Stimulated activated CD8-positive, alpha-beta memory T cell treated with anti-CD3 and anti-CD28 coated beads, Interleukin-15, amount 100 ng/mL, for 24 hours (primary cell): ENCODE measurements around the gene SIMC1.
"Not testable (repeated sequence)": the region's sequence is repeated elsewhere in the genome, so short reads cannot be mapped to it uniquely, and the experiment has no call there.

Experiments used
- DNase-seq: peaks from one replicate; pipeline ENCODE4 v3.0.0-alpha.2; 2020; ENCODE audit warnings: low read depth

SIMC1 gene

GRCh38 chr5:176237971-176238644, at the start of gene SIMC1:
SIMC1 (plus strand) TSS chr5:176238424; CDS start chr5:176238509, 85 bp downstream.
- DNase-seq, result peak; percentile 33

DNA sequence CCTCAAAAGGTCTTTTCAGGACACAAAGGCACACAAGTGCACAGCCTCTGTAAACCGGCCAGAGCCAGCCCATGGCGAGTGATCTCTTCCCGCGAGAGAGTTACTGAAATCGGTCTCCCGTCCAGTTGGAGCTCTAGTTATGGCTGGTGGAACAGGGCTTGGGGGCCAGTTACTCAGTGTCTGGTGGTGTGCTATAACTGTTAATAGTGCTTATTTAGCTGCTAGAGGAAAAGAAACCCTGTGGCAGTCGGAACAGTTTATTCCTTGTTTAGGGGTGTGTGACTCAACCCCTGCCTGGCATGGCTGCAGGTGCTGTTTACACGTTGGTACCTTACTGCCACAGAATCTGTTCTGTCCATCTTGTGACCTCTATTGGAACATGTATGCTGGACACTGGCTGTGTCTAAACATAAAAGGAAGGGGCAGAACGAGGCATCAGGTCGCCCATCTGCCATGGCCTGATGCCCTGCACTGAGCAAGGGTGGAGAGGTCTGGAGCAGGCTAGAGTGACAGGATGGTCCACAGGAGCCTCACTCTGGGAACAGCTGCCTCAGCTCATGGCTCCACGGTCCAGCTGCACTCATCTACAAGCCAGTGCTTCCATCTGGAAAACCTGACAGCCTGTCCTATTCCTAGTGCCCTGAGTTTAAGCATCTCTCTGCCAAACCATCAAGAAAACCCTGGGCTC, 49.6 kb upstream of the SIMC1 start:
- no peak for DNase-seq

DNA sequence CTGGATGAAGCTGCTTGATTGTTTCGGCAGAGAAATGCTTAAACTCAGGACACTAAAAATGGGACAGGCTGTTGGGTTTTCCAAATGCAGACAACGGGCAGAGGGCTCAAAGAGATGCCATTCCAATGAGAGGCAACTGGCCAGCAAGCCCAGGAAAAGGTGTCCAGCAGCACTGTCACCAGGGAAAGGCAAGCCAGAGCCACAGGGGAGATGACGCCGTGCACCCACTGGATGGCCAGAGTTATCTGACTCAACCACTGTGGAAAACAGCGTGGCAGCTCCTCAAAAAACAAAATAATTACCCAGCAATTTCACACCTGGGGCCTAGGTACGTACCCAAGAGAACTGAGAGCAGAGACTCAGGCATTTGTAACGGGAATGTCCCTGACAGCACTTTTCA, 48.4 kb upstream of the SIMC1 start:
- DNase-seq, result no peak

DNA sequence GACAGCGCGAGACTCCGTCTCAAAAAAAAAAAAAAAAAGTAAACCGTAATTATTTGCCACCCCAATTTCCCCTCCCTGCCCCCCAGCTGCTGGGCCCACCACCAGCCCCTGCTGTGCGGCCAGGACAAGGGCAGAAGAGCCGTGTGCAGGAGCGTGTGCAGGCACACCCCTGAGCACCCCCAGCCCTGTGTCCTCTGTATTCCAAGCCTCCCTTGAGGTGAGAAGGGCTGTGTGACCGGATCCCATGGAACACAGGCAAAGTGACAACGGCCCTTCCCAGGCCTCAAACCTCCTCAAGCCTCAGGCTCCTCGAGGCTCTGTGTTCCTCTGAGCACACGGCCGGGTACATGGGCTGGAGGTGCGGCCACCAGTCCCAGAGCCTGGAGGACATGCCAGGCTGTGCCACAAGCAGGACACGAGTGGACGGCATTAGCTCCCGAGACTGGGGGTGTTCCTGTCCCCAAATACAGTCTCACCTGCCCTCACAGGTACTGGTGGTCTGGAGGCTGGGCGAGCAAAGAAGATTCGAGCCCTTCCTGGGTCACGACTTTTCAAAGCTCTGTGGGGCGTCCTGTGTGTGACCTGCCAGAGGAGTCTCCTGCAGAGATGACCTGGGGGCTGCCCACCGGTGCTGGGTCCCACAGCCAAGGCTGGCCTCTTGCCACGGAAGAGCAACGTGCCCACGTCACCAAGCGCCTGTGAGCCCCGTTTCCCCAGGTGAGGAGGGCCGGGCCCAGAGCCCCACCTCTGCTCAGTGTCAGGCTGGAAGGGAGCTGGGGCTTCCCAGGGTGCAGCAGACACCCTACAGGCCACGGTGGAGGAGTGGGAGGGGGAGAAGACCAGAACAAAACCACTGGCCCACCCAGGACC, 47.1 kb upstream of the SIMC1 start:
- DNase-seq, result no peak

DNA sequence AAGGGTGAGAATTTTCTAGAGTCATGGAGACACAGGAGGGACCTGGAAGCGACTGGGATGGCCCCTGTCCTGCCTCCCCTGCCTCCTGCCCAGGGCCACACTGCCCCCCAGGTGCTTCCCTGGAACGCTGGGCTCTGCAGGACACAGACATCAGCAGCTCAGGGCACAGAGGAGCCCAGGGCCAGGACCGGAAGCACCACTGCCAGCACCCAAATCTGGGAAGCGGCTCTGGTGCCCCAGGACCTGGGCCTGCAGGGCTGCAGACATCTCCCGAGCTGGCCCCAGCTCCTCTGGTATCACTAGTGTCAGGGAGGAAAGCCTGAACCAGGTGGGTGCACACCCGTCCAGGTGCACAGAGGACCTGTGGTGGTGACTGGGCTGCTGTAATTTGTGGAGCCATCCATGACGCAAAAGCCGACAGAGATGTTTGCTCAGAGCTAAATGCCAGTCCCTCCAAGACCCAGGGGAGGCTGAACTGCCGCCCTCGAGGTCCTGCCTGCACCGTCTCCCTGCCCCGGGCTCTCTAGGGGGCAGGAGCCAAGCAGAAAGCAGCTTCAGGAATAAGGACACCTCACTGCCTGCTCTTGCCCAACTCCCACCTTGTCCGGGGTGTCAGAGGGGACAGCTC, 46.0 kb upstream of the SIMC1 start:
- DNase-seq, result no peak

DNA sequence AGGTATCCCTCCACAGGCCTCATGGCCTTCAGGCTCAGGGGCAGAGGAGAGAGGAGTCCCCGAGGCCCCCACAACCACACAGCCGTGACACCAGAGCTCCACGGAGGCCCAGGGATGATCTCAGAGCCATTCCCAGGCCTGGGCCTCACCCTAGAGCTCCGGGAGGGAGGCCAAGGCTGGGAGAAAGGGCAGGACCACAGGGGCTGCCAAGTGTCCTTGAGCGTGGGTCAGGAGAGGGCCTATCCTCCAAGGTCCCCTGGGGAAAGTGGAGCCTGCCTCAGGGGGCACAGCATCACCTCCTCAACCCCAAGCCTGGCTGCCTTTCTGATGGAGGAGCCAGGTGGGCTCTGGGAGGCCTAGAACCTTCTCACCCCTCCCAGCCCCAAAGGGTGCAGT, 45.5 kb upstream of the SIMC1 start:
- not testable (repeated sequence) for DNase-seq

GRCh38 chr5:176193636-176194035, 44.6 kb upstream of the SIMC1 start:
- not testable (repeated sequence) for DNase-seq

DNA sequence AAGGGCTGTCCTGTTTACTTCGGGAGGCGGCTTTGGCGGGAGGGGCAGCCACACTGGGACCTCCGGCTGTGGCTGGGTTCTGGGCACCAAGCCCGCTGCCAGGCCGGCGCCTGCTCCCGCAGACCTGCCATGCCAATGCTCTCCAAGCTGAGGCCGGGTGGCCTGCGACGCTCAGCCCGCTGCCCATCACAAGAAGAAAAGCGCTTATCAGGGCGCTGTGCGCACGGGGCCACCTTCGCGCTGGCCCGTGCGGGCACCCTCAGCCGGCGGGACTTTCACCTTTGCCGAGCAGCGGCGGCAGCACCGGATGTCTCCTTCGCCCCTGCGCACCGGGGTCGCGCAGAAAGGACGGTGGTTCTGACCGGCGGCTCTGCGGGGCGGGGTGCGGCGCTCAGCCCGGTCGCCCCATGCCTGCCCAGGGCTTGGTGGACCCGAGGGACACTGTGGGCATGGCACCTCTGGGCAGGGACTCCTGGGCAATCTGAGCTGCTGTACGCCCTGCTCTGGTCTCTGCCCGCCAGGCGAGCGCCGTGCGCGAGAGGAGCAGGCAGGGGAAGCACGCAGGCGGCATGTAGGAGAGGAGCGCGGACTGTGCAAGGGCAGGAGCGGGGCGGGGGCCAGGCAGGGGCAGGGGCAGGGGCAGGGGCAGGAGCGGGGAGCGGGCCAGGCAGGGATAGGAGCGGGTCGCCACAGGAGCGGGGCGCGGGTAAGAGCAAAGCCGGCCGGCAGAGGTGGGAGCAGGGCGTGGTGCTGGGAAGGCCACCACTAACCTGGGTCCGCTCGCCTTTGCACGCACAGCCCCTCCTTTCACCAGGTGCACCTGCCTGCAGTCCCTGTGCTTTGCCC, 43.8 kb upstream of the SIMC1 start:
- not testable (repeated sequence) for DNase-seq

DNA sequence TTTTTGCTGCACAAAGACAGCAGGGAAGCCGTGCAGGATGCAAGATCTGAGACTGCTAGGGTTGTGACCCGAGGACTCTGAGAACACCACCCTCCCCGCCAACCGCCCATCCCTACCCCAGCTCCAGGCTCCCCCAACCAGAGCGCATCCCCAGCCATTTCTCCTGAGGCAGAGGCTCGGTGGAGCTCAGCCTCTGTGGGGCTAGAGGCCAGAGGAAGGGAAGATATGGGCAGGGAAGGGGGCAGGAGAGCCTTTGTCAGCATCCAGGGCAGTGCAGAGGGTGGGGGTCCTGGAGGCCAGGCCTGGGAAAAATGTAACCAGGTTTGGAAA, 43.2 kb upstream of the SIMC1 start:
- not testable (repeated sequence) for DNase-seq

- DNase-seq, result not testable (repeated sequence)
These were observed 42.6 kb upstream of the SIMC1 start for GRCh38 chr5:176195487-176196207.

- DNase-seq, result not testable (repeated sequence)
These were observed 41.4 kb upstream of the SIMC1 start for GRCh38 chr5:176196781-176197180.

DNA sequence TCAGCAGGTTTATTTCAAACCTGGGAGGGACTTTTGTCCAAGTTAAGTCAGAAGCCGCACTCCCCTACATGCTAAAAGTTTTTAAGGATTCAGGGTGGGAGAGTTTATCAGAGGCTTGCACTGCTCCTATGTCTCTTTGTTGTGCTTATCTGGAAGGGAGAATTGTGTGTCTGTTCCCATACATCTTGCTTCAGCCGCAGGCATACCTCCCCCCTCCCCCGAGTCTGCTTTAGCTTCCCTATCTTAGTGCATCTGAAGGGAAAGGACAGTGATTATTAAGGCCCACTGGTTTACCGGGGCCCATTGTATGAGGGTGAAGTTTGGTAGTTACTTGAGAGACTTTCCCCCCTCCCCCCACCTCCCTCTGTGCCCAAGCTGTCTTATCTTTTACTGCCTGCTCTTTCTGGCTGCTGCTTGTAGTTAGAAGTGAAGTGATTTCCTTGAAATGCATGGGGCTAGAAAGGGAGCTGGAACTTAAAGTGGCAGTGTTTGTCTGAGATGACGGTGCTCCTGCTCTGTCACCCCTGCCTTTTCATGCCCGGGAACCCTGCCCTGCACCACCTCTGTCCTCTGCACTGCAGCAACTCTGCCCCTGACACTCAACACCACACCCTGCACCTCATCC, 40.9 kb upstream of the SIMC1 start:
- DNase-seq, result not testable (repeated sequence)

GRCh38 chr5:176198299-176198698, 39.9 kb upstream of the SIMC1 start:
- DNase-seq, result not testable (repeated sequence)

- not testable (repeated sequence) for DNase-seq
These were observed 39.1 kb upstream of the SIMC1 start for GRCh38 chr5:176198991-176199733.

- not testable (repeated sequence) for DNase-seq
These were observed 38.3 kb upstream of the SIMC1 start for GRCh38 chr5:176199803-176200399.

DNA sequence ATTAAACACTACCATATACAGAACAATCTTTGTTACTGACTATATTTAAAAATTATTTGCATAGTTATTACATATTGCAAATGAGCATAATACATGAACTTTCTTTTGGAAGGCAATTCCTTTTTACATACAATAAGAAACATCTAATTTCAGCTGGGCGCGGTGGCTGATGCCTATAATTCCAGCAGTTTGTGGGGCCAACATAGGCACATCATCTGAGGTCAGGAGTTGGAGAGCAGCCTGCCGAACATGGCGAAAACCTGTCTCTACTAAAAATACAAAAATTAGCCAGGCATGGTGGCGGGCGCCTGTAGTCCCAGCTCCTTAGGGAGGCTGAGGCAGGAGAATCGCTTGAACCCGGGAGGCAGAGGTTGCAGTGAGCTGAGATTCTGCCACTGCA, 36.4 kb upstream of the SIMC1 start:
- no peak for DNase-seq

- no peak for DNase-seq
These were observed 35.1 kb upstream of the SIMC1 start for GRCh38 chr5:176203086-176203485.

- not testable (repeated sequence) for DNase-seq
These were observed 34.7 kb upstream of the SIMC1 start for GRCh38 chr5:176203535-176203934.

DNA sequence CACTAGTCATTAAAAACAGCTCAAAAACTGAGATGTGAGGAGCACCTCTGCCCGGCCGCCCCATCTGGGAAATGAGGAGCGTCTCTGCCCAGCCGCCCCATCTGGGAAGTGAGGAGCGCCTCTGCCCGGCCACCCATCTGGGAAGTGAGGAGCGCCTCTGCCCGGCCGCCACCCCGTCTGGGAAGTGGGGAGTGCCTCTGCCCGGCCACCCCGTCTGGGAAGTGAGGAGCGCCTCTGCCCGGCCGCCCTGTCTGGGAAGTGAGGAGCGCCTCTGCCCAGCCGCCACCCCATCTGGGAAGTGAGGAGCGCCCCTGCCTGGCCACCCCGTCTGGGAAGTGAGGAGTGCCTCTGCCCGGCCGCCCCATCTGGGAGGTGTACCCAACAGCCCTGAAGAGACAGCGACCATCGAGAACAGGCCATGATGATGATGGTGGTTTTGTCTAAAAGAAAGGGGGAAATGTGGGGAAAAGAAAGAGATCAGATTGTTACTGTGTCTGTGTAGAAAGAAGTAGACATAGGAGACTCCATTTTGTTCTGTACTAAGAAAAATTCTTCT, 23.7 kb upstream of the SIMC1 start:
- not testable (repeated sequence) for DNase-seq
